Right hindlimb (tissue), 1 donor: ENCODE measurements around the gene ZNF157.
"Not testable (repeated sequence)": the region's sequence is repeated elsewhere in the genome, so short reads cannot be mapped to it uniquely, and the experiment has no call there.

Experiments used
- DNase-seq: peaks from one replicate; pipeline ENCODE4 v3.0.0-alpha.2; 2018

ZNF157 gene

GRCh38 chrX:47370278-47370677, at the start of gene ZNF157:
TSS of gene ZNF157 (plus strand) at chrX:47370578. CDS start at chrX:47370669, 91 bp downstream.
- DNase-seq = no peak

DNA sequence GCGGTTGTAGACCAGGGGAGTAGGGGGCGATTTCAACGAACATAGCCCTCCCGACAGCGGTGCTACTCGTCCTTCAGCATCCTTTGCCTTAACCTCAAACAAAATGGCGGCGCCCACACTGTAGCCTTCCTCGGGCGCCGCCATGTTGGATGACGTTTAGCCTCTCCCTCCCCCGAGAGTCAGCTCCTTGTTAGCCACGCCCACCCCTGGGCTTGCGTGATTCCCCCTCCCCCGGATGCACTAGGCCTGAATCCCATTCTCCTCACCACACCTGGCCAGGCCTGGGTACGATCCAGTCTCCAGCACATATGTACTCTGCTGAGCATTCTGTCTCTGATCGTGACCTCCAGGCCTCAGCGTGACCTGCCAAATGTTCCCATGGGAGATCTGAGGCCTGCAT, 49.0 kb upstream of the ZNF157 start:
- peak; percentile 75 for DNase-seq

DNA sequence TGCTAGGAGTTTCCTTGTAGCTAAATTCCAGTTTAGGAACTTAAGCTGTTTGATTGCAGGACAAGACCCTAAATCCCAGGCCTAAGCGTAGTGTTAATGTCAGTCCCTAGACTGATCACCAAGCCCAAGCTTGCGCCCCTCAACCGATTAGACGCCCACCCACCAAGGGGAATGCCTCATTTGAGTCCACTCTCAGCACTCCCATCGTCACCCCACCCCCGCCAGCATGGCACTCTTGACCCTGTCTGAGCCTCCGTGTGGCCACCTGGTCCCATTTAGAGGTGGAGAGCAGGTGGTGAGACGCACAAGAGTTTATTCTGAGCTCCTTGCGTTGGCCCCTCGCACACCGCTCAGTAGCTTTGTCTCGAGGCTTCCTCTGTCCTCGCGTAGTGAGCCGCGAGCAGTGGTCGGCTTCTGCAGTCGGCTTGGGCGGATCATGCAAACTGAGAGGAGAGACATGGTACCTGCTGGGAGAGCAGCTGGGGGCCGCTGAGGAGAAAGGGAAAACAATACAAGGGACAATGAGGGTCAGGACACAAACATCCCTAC, 48.5 kb upstream of the ZNF157 start:
- no peak for DNase-seq

- no peak for DNase-seq
Observed at GRCh38 chrX:47327902-47328301, 42.5 kb upstream of the ZNF157 start.

DNA sequence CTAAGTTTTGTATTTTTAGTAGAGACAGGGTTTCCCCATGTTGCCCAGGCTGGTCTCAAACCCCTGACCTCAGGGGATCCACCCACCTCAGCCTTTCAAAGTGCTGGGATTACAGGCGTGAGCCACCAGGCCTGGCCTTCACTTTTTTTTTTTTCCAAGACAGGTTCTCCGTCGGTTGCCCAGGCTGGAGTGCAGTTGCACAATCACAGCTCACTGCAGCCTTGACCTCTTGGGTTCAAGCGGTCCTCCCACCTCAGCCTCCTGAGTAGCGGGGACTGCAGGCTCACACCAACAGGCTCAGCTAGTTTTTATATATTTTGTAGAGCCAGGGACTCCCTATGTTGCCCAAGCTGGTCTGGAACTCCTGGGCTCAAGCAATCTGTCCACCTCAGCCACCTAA, 37.6 kb upstream of the ZNF157 start:
- DNase-seq = not testable (repeated sequence)

DNA sequence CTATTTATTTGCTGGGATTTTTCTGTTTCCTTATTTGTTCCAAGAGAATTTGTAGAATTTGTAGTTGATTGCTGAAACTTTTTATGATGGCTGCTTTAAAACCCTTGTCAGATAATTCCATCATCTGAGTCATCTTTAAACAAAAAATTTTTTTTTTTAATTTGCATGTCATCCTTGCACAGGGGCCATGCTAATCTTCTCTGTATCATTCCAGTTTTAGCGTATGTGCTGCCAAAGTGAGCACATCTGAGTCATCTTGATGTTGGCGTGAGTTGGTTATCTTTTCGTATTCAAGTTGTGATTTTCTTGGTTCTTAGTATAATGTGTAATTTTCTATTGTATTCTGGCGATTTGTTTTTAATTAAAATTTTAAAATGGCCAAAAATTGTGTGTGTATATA, 18.7 kb upstream of the ZNF157 start:
- no peak for DNase-seq

DNA sequence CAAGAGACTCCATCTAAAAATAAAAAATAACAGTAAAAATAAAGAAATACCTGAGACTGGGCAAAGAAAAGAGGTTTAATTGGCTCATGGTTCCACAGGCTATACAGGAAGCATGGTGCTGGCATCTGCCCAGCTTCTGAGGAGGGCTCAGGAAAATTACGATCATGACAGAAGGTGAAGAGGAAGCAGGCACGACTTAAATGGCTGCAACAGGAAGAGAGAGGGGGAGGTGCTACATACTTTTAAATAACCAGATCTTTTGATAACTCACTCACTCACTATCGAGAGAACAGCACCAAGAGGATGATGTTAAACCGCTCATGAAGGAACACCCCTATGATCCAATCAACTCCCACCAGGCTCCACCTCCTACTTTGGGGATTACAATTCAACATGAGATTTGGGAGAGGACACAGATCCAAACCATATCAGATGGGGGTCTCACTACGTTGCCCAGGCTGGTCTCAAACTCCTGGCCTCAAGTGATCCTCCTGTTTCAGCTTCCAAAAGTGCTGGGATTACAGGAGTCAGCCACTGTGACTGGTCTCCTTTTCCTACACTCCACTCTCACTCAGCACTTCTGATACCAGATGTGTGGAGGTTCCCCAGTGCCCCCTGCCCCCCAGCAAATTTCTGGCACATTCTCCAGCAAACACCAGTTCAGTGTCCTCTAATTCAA, 11.9 kb upstream of the ZNF157 start:
- DNase-seq = no peak

- DNase-seq = no peak
Observed at GRCh38 chrX:47360423-47361179, 9.8 kb upstream of the ZNF157 start.

DNA sequence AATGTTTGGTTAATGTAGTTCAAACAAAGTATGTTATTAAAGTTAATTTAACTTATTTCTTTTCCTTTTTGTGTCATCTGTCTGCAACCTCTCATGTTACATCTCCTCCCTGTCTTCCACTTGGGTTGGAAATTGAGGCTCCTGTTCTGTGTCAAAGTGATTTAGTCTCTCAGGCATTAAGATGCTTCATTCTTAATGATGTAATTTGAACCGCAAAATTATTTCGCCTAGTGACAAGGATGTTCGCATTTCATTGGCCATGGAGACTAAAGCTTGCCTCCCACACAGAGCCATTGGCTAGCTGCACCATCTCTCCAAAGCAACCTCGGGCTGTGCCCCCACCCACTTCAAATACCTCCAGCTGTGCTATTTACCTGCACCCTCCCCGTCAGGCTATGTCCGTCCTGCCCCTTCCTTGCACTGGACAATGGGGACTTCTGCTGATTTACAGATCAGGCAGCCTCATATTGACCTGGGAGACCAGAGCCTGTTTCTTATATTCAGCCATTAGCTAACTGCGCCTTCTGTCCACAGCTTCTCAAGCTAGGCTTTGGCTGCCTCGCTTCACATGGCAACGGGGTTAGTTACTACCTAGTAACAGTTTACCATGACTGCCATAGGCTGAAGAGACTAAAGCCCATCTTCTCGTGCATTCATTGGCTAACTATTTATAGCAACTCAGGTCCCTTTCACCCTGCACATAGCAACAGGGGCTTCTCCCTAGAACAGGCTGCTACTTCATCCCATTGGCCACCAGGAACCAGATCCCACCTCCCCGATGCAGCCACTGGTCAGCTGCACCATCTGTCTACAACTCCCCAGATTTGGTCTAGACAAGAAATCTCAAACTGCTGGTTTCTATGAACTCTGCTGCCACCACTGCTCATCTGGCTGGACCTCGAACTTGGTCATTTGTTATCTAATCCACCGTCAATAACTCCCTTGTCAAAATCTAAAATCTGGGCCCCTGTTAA, 8.6 kb upstream of the ZNF157 start:
- DNase-seq = peak; percentile 94

GRCh38 chrX:47366041-47366722, 4.2 kb upstream of the ZNF157 start:
- DNase-seq = peak; percentile 72

DNA sequence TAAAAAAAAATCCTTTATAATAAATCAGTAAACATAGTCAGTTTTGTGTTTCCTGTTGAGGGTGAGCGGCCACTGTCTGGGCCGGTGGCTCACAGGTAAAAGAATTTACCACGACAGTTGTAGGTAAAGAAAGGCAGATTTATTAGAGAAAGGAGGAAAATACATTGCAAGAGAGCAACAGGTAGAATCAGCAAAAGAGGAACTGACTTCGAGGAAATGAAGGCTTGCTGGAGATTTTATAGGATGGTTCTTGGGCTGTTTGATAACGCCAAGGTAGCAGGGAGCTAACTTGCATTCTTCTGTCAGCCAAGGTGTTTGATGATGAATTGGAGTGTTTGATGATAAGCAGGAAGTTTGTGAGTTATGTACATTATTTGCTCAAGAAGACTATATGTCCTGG, 2.8 kb downstream of the ZNF157 start:
- no peak for DNase-seq

DNA sequence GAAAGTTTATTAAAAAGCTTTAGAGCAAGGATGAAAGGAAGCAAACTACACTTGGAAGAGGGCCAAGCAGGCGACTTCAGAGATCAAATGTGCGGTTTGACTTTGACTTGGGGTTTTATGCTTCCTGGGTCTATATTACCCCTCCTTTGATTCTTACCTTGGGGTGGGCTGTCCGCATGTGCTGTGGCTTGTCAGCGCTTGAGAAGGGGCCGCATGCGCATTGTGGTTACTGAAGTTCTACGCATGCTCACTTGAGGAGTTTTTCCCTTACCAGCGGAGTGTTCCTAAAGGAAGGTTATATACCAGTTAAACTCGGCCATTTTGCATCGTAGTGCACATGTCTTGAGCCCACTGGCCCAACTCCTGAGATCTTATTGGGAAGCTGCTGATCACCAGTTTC, 9.9 kb downstream of the ZNF157 start:
- DNase-seq = no peak

DNA sequence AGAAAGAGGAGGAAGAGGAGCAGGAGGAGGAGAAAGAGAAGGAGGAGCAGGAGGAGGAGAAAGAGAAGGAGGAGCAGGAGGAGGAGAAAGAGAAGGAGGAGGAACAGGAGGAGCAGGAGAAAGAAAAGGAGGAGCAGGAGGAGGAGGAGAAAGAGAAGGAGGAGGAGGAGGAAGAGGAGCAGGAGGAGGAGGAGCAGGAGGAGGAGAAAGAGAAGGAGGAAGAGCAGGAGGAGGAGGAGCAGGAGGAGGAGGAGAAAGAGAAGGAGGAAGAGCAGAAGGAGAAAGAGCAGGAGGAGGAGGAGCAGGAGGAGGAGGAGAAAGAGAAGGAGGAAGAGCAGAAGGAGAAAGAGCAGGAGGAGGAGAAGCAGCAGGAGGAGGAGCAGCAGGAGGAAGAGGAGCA, 10.5 kb downstream of the ZNF157 start:
- DNase-seq = not testable (repeated sequence)

DNA sequence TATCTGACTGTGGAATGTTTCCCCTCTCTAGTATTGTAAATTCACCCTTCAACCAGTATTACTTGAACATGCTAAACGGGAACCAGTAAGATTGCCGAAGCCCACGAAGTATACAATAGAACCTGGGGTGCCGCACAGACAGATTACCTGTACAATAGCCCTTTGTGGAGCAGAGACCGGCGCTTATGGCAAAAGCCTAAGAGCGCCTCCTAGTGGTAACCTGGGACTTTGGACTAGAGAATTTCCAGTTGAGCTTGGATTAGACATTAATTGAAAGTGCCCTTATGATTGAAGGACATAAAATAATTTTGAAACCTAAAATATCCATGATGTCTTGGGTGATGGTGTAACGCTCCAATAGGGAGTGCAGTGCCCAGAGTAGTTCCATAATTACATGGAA, 14.1 kb downstream of the ZNF157 start:
- DNase-seq = peak; percentile 37

DNA sequence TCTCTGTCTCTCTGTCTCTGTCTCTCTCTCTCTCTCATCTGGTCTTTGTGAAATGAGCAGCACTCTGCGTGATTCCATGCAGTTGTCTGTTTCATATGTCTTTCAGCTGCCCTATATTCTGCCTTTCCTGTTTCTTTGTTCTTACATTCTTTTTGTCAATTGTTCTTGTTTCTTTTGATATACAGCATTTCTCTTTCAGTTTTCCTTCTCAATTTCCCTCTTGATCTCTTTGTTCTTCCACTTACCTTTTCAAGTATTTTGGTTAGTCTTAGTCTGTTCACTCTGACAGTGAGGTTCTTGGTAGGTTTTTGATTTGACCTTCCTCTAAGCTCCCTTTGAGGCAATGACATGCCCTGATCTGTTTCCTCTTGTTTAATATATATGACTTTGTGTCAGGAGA, 20.4 kb downstream of the ZNF157 start:
- DNase-seq = no peak

GRCh38 chrX:47413179-47413594, 42.8 kb downstream of the ZNF157 start:
- DNase-seq = no peak

DNA sequence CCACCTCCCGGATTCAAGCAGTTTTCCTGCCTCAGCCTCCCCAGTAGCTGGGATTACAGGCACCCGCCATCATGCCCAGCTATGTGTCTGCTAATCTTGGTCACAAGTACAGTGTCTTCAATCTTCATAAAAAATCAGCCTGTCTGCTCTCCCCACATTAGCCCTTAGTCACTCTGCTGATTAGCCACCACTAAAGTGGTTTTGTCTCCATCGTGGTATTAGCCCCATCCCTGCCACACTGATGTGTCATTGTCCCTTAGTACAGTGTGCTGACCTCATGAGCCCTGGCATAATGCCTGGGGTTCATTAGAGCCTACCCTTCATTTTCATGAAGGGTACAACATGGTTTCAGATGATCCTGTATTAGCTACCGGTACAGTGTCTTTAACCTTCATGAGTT, 49.9 kb downstream of the ZNF157 start:
- no peak for DNase-seq

- DNase-seq = no peak
Observed at GRCh38 chrX:47420962-47421361, 50.6 kb downstream of the ZNF157 start.

GRCh38 chrX:47422444-47422843, 52.1 kb downstream of the ZNF157 start:
- no peak for DNase-seq

GRCh38 chrX:47430925-47431324, 60.5 kb downstream of the ZNF157 start:
- no peak for DNase-seq

DNA sequence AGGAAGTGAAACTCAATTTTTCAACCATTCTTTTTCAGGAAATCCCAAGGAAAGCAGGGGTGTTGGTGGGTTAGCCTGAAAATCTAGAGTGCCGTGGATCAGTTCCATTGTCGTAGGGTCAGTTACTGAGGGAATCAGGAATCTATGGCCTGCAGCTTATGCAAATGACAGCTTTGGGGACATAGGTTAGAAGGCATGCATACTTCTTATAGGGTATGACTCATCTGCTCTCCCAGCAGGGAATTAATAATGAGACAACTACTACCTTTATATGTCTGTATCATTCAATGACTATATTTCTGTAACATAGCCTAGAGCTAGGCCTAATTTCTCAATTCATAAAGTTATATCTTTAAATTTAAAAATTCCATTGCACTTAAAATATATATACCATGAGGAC, 76.1 kb downstream of the ZNF157 start:
- DNase-seq = no peak

DNA sequence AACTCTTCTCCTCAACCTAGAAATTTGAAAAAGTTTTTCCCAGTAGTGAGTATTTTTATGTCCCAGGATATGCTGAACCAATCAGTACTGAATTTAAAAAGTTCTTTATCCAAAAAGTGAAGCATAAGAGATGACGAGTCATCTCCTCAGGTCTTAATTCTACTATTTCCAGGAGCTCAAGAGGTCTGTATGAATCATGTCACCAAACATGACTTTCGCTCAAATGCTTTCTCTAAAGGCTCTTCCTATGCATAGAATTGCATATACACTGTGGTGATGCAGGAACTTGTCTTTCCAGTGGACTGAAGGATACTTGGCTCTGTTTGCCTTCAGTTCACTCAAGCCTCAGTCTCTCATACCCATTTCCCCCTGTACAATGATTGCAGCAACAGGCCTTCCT, 76.6 kb downstream of the ZNF157 start:
- DNase-seq = no peak
